ENCODE results near the gene DCTN3.

DCTN3 gene

GRCh38 chr9:34570809-34571480, 49.4 kb downstream of the DCTN3 start:
- DNase-seq: no peak

- DNase-seq: no peak
Observed at GRCh38 chr9:34570376-34570775, 49.9 kb downstream of the DCTN3 start.

GRCh38 chr9:34568774-34569173, 51.5 kb downstream of the DCTN3 start:
- no peak for DNase-seq

- DNase-seq: no peak
Observed at GRCh38 chr9:34568133-34568532, 52.2 kb downstream of the DCTN3 start.

- no peak for DNase-seq
Observed at GRCh38 chr9:34566972-34567371, 53.3 kb downstream of the DCTN3 start.

GRCh38 chr9:34566322-34566721, 54.0 kb downstream of the DCTN3 start:
- DNase-seq: no peak

GRCh38 chr9:34565856-34566255, 54.4 kb downstream of the DCTN3 start:
- no peak for DNase-seq

GRCh38 chr9:34564617-34565016, 55.7 kb downstream of the DCTN3 start:
- no peak for DNase-seq

All from kidney glomerular epithelial cell (primary cell).